GM19240 (cell line): ENCODE data around the gene PLA2G4D.

ENCODE experiments used
- DNase-seq: peaks from one replicate; pipeline ENCODE4 v3.0.0; 2011; ENCODE audit warnings: low spot score; ENCODE audit not compliant: insufficient read length

PLA2G4D gene

GRCh38 chr15:42073418-42073817 lies 20.9 kb downstream of the PLA2G4D start:
- no peak for DNase-seq

GRCh38 chr15:42072141-42072685 lies 22.1 kb downstream of the PLA2G4D start:
- no peak for DNase-seq

GRCh38 chr15:42071717-42072116 lies 22.6 kb downstream of the PLA2G4D start:
- DNase-seq, result no peak

GRCh38 chr15:42070976-42071350 lies 23.4 kb downstream of the PLA2G4D start:
- no peak for DNase-seq

GRCh38 chr15:42070279-42070975 lies 23.9 kb downstream of the PLA2G4D start:
- DNase-seq, result no peak

GRCh38 chr15:42069496-42070278 lies 24.7 kb downstream of the PLA2G4D start:
- no peak for DNase-seq

GRCh38 chr15:42069025-42069424 lies 25.3 kb downstream of the PLA2G4D start:
- no peak for DNase-seq

GRCh38 chr15:42068601-42069000 lies 25.8 kb downstream of the PLA2G4D start:
- DNase-seq, result no peak

- DNase-seq, result no peak
These were observed 27.5 kb downstream of the PLA2G4D start for GRCh38 chr15:42066764-42067415.

- DNase-seq, result no peak
These were observed 28.9 kb downstream of the PLA2G4D start for GRCh38 chr15:42065468-42065867.

- DNase-seq, result no peak
These were observed 29.3 kb downstream of the PLA2G4D start for GRCh38 chr15:42065033-42065432.

GRCh38 chr15:42064271-42064670 lies 30.1 kb downstream of the PLA2G4D start:
- DNase-seq, result no peak

GRCh38 chr15:42063122-42063848 lies 31.1 kb downstream of the PLA2G4D start:
- no peak for DNase-seq

- no peak for DNase-seq
These were observed 32.0 kb downstream of the PLA2G4D start for GRCh38 chr15:42062284-42062806.

- no peak for DNase-seq
These were observed 33.6 kb downstream of the PLA2G4D start for GRCh38 chr15:42060797-42061196.

GRCh38 chr15:42060477-42060763 lies 33.9 kb downstream of the PLA2G4D start:
- DNase-seq, result no peak

- no peak for DNase-seq
These were observed 34.5 kb downstream of the PLA2G4D start for GRCh38 chr15:42059661-42060476.

GRCh38 chr15:42058791-42059190 lies 35.6 kb downstream of the PLA2G4D start:
- no peak for DNase-seq

- no peak for DNase-seq
These were observed 36.3 kb downstream of the PLA2G4D start for GRCh38 chr15:42057799-42058646.
